Uterus (tissue), 2 donors: ENCODE data around the gene ARHGAP15.

Experiments used
- POLR2A ChIP-seq, 2 donors: fragments of 450-650 bp; IDR thresholded peaks; one replicate each; pipeline ENCODE4 v1.6.1; 2016; ENCODE audit warnings: antibody characterized with exemption in 2 of 2, mild to moderate bottlenecking in 1 of 2, moderate library complexity in 1 of 2
- TF ChIP-seq, protein P1 (sequence below), 4 experiments: fragments of 200-600 bp in 2 of 4; fragments of 450-650 bp in 2 of 4; sonication (generic) in 2 of 4; IDR thresholded peaks; one replicate each; pipeline ENCODE4 v1.5.1; 2016 to 2019; ENCODE audit warnings: antibody characterized with exemption in 4 of 4, mild to moderate bottlenecking in 2 of 4, moderate library complexity in 1 of 4

DNA sequence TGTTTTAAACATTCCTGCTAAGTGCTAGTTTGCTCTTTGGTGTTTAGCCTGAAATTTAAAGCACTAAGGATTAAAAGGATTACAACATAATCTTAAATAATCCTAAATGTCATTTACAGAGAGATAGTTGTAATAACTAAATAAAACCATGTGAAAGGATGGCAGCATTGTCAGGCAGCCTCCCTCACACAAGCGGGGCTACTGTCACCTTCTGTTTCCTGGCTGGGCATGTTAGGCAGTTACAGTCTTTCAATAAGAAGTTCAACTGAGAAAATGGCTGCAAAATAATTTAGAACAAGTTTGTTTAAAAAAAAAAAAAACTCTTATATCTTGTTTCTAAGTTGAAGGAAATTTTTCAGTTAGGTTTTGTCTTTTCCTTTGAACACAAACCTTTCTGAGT lies 124.9 kb downstream of the ARHGAP15 start:
- TF ChIP-seq, protein P1, sequence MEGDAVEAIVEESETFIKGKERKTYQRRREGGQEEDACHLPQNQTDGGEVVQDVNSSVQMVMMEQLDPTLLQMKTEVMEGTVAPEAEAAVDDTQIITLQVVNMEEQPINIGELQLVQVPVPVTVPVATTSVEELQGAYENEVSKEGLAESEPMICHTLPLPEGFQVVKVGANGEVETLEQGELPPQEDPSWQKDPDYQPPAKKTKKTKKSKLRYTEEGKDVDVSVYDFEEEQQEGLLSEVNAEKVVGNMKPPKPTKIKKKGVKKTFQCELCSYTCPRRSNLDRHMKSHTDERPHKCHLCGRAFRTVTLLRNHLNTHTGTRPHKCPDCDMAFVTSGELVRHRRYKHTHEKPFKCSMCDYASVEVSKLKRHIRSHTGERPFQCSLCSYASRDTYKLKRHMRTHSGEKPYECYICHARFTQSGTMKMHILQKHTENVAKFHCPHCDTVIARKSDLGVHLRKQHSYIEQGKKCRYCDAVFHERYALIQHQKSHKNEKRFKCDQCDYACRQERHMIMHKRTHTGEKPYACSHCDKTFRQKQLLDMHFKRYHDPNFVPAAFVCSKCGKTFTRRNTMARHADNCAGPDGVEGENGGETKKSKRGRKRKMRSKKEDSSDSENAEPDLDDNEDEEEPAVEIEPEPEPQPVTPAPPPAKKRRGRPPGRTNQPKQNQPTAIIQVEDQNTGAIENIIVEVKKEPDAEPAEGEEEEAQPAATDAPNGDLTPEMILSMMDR (IDR thresholded peaks at IDR 0.05), result no peak
- no peak for TF ChIP-seq POLR2A (IDR thresholded peaks at IDR 0.05)
